DOHH2 (cell line): ENCODE data around the gene PRPF39.

ENCODE experiments used
- EZH2phosphoT487 ChIP-seq: fragments of 200-600 bp; sonication (generic); IDR thresholded peaks from 2 replicates; pipeline ENCODE4 v1.6.1; 2017; ENCODE audit warnings: borderline replicate concordance, mild to moderate bottlenecking, antibody characterized with exemption, low read length, moderate library complexity, mixed read lengths
- TF ChIP-seq, protein P1 (sequence below): fragments of 200-600 bp; sonication (generic); IDR thresholded peaks from one replicate; pipeline ENCODE4 v1.5.1; 2014; ENCODE audit warnings: antibody characterized with exemption, mild to moderate bottlenecking, low read depth, low read length; ENCODE audit not compliant: poor library complexity, severe bottlenecking

DNA sequence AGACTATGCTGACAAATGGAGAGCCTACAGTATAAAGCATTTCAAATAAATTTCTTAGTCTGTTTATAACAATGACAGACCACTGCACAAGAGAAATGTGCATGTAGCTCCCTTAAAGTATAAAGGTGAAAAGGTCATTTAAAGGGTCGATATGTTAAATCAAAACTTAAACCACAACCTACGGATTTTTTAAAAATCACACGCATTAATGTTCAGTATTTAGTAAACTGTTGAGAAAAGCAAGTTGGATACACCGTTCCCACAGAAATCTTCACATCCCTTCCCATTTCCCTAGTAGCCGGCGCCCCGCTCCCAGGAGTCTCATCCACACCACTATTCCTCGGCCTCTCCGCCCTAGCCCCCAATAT is 49.8 kb downstream of the PRPF39 start:
- TF ChIP-seq EZH2phosphoT487 = no peak
- TF ChIP-seq, protein P1, sequence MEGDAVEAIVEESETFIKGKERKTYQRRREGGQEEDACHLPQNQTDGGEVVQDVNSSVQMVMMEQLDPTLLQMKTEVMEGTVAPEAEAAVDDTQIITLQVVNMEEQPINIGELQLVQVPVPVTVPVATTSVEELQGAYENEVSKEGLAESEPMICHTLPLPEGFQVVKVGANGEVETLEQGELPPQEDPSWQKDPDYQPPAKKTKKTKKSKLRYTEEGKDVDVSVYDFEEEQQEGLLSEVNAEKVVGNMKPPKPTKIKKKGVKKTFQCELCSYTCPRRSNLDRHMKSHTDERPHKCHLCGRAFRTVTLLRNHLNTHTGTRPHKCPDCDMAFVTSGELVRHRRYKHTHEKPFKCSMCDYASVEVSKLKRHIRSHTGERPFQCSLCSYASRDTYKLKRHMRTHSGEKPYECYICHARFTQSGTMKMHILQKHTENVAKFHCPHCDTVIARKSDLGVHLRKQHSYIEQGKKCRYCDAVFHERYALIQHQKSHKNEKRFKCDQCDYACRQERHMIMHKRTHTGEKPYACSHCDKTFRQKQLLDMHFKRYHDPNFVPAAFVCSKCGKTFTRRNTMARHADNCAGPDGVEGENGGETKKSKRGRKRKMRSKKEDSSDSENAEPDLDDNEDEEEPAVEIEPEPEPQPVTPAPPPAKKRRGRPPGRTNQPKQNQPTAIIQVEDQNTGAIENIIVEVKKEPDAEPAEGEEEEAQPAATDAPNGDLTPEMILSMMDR = no peak
